ENCODE data around the gene UNC119B. TPM values are rescaled to one million over a fixed set of nuclear protein-coding genes. Genes with fewer than 3 reads are reported as not detected.
A peak's percentile ranks its signal among the peaks of the same experiment; 100 is the strongest.
"Not testable (repeated sequence)": the region's sequence is repeated elsewhere in the genome, so short reads cannot be mapped to it uniquely, and the experiment has no call there.

Gene UNC119B
- total RNA-seq, 1 donor = 17.0 TPM

GRCh38 chr12:120718055-120718454 lies 7.8 kb downstream of the UNC119B start:
- no peak for DNase-seq (ENCODE audit: low read depth in 2 of 3, low spot score in 2 of 3)

GRCh38 chr12:120719072-120719471 lies 8.8 kb downstream of the UNC119B start:
- DNase-seq (ENCODE audit: low read depth in 2 of 3, low spot score in 2 of 3) = no peak

- DNase-seq (ENCODE audit: low read depth in 2 of 3, low spot score in 2 of 3) = peak in 1 of 3 donors; percentile 39
Observed at GRCh38 chr12:120719496-120720233, 9.4 kb downstream of the UNC119B start.

- peak in 2 of 3 donors; percentile 48 to 64 for DNase-seq (ENCODE audit: low read depth in 2 of 3, low spot score in 2 of 3)
Observed at GRCh38 chr12:120720234-120720986, 10.2 kb downstream of the UNC119B start.

- DNase-seq (ENCODE audit: low read depth in 2 of 3, low spot score in 2 of 3) = no peak
Observed at GRCh38 chr12:120720987-120721801, 10.9 kb downstream of the UNC119B start.

GRCh38 chr12:120721866-120722265 lies 11.6 kb downstream of the UNC119B start:
- peak in 2 of 3 donors; percentile 48 to 68 for DNase-seq (ENCODE audit: low read depth in 2 of 3, low spot score in 2 of 3)

GRCh38 chr12:120722784-120723183 lies 12.5 kb downstream of the UNC119B start:
- DNase-seq (ENCODE audit: low read depth in 2 of 3, low spot score in 2 of 3) = no peak

- DNase-seq (ENCODE audit: low read depth in 2 of 3, low spot score in 2 of 3) = no peak
Observed at GRCh38 chr12:120724720-120725119, 14.5 kb downstream of the UNC119B start.

GRCh38 chr12:120725151-120725658 lies 14.9 kb downstream of the UNC119B start:
- DNase-seq (ENCODE audit: low read depth in 2 of 3, low spot score in 2 of 3) = no peak

- peak; percentile 70 to 87 (median 86) for DNase-seq (ENCODE audit: low read depth in 2 of 3, low spot score in 2 of 3)
Observed at GRCh38 chr12:120725659-120726509, 15.6 kb downstream of the UNC119B start, which contains the start of gene ACADS. TSS of gene ACADS (plus strand) at chr12:120725826. CDS start at chr12:120725886, 60 bp downstream.

GRCh38 chr12:120726510-120726793 lies 16.2 kb downstream of the UNC119B start:
- no peak for DNase-seq (ENCODE audit: low read depth in 2 of 3, low spot score in 2 of 3)

- DNase-seq (ENCODE audit: low read depth in 2 of 3, low spot score in 2 of 3) = no peak
Observed at GRCh38 chr12:120726961-120727360, 16.7 kb downstream of the UNC119B start.

- DNase-seq (ENCODE audit: low read depth in 2 of 3, low spot score in 2 of 3) = not testable (repeated sequence)
Observed at GRCh38 chr12:120732198-120732597, 21.9 kb downstream of the UNC119B start.

- DNase-seq (ENCODE audit: low read depth in 2 of 3, low spot score in 2 of 3) = no peak
Observed at GRCh38 chr12:120733574-120733973, 23.3 kb downstream of the UNC119B start.

GRCh38 chr12:120734210-120734609 lies 24.0 kb downstream of the UNC119B start:
- no peak for DNase-seq (ENCODE audit: low read depth in 2 of 3, low spot score in 2 of 3)

- DNase-seq (ENCODE audit: low read depth in 2 of 3, low spot score in 2 of 3) = no peak
Observed at GRCh38 chr12:120735181-120735580, 24.9 kb downstream of the UNC119B start.

- no peak for DNase-seq (ENCODE audit: low read depth in 2 of 3, low spot score in 2 of 3)
Observed at GRCh38 chr12:120736404-120737331, 26.4 kb downstream of the UNC119B start.

- DNase-seq (ENCODE audit: low read depth in 2 of 3, low spot score in 2 of 3) = no peak
Observed at GRCh38 chr12:120737557-120738251, 27.4 kb downstream of the UNC119B start.

Measured in hematopoietic multipotent progenitor cell (in vitro differentiated cells).